Measurements from ENCODE around the gene PBX3.

PBX3 gene

DNA sequence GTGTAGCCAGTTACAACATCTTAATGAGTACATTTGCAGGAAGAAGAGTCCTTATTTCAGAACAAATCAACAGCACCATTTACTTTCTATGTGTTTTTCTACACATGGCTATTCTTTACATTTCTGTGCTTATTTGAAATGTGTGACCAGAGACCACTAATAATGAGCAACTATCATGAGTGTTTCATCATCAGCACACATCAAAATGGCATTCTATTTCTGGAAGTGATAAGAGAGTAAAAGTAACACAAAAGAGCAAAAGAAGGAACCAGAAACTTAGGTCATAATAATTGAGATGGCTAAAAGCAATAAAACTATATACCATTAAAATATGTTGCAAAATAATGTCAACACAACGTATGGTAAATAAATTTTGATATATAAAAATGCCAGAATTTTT lies 159.7 kb downstream of the PBX3 start:
- Histone ChIP-seq H3K9me2 (replicated peaks; ENCODE audit: control insufficient read depth, low read length) (no peaks in the 10 kb centered on the region), H3K27me3 (ENCODE audit: control insufficient read depth, low read length) (no peaks in the 10 kb centered on the region), H3K4me1 (ENCODE audit: control insufficient read depth, low read length) (peaks cover 30% of the 10 kb centered on the region), H3K4me2 (ENCODE audit: low read length) (peak overlapping the region; percentile 47), H3K9me3 (ENCODE audit: control insufficient read depth, insufficient read depth, low read length) (no peaks in the 10 kb centered on the region), H3K4me3 (ENCODE audit: low read length) (peak overlapping the region; percentile 23; the same call in 1 of the 2 replicates), H3K79me2 (ENCODE audit: control insufficient read depth, low read length) (peaks cover 15% of the 10 kb centered on the region), H3F3A (ENCODE audit: control insufficient read depth, insufficient read depth) (no peaks in the 10 kb centered on the region), H3K36me3 (ENCODE audit: control insufficient read depth, low read length) (no peaks in the 10 kb centered on the region), H4K20me1 (ENCODE audit: control insufficient read depth, insufficient read depth, low read depth, low read length) (no peaks in the 10 kb centered on the region), H3K27ac (ENCODE audit: low read depth, low read length) (no peak overlapping the region)
- no peak for TF ChIP-seq EZH2phosphoT487 (IDR thresholded peaks at IDR 0.05; ENCODE audit: borderline replicate concordance, low read length)
- no peak for TF ChIP-seq CTCF (IDR thresholded peaks at IDR 0.05; ENCODE audit: low read depth, low read length, poor library complexity, severe bottlenecking)

GRCh38 chr9:125908136-125908535 lies 161.0 kb downstream of the PBX3 start:
- H3K9me2 ChIP-seq (replicated peaks; ENCODE audit: control insufficient read depth, low read length) = no peaks in the 10 kb centered on the region
- H3K9me3 ChIP-seq (ENCODE audit: control insufficient read depth, insufficient read depth, low read length) = no peaks in the 10 kb centered on the region
- no peaks in the 10 kb centered on the region for H3F3A ChIP-seq (ENCODE audit: control insufficient read depth, insufficient read depth)
- no peaks in the 10 kb centered on the region for H3K27me3 ChIP-seq (ENCODE audit: control insufficient read depth, low read length)
- no peaks in the 10 kb centered on the region for H3K36me3 ChIP-seq (ENCODE audit: control insufficient read depth, low read length)
- H4K20me1 ChIP-seq (ENCODE audit: control insufficient read depth, insufficient read depth, low read depth, low read length) = no peaks in the 10 kb centered on the region
- no peak overlapping the region for H3K4me2 ChIP-seq (ENCODE audit: low read length)
- no peak for TF ChIP-seq CTCF (IDR thresholded peaks at IDR 0.05; ENCODE audit: low read depth, low read length, poor library complexity, severe bottlenecking)
- TF ChIP-seq EZH2phosphoT487 (IDR thresholded peaks at IDR 0.05; ENCODE audit: borderline replicate concordance, low read length) = no peak
- H3K79me2 ChIP-seq (ENCODE audit: control insufficient read depth, low read length) = peaks cover 13% of the 10 kb centered on the region
- H3K27ac ChIP-seq (ENCODE audit: low read depth, low read length) = no peak overlapping the region
- peaks cover 30% of the 10 kb centered on the region for H3K4me1 ChIP-seq (ENCODE audit: control insufficient read depth, low read length)
- no peak overlapping the region for H3K4me3 ChIP-seq (ENCODE audit: low read length)

DNA sequence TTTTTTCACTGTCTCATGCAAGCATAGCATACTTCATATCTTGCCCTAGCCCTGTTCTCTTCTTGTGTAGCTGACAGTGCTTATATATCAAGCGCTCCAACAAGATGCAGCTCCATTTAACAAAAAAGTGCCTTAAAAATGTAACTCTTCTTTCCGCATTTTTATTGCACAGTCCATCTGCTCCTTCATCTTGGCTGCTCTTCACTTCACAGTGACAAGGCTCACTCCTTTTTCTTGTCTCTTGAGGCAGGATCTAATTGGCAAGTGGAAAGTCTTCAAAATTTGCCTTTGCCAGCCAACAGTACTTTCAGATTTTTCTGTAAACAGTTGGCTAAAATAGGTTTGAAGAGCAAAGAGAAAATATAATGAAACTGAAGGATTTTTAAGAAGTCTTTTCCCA lies 161.8 kb downstream of the PBX3 start:
- Histone ChIP-seq H3K9me3 (ENCODE audit: control insufficient read depth, insufficient read depth, low read length) (no peaks in the 10 kb centered on the region), H3K27me3 (ENCODE audit: control insufficient read depth, low read length) (no peaks in the 10 kb centered on the region), H4K20me1 (ENCODE audit: control insufficient read depth, insufficient read depth, low read depth, low read length) (no peaks in the 10 kb centered on the region), H3K4me2 (ENCODE audit: low read length) (no peak overlapping the region), H3K9me2 (replicated peaks; ENCODE audit: control insufficient read depth, low read length) (no peaks in the 10 kb centered on the region), H3K4me3 (ENCODE audit: low read length) (no peak overlapping the region), H3F3A (ENCODE audit: control insufficient read depth, insufficient read depth) (no peaks in the 10 kb centered on the region), H3K79me2 (ENCODE audit: control insufficient read depth, low read length) (peaks cover 10% of the 10 kb centered on the region), H3K36me3 (ENCODE audit: control insufficient read depth, low read length) (no peaks in the 10 kb centered on the region), H3K27ac (ENCODE audit: low read depth, low read length) (no peak overlapping the region), H3K4me1 (ENCODE audit: control insufficient read depth, low read length) (peaks cover 26% of the 10 kb centered on the region)
- no peak for TF ChIP-seq EZH2phosphoT487 (IDR thresholded peaks at IDR 0.05; ENCODE audit: borderline replicate concordance, low read length)
- TF ChIP-seq CTCF (IDR thresholded peaks at IDR 0.05; ENCODE audit: low read depth, low read length, poor library complexity, severe bottlenecking) = no peak

DNA sequence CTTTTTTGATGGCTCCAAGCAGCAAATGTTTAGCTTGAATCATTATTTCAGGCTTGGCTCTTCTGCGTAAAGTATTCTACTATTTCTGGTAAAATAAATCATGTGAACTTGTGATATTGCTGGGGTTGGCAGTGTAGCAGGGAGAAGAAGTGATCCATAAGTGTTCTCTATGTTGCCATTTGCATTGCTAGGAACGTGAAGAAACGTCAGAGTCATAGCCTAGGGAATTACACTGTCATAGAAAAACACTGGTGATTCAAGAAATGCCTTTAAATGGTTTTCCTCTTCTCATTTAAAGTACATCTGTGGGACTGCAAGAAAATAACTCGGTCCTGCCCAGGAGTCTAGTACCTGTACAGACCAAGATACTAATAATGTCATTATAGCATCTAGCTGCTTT lies 162.3 kb downstream of the PBX3 start:
- Histone ChIP-seq H3K36me3 (ENCODE audit: control insufficient read depth, low read length) (no peaks in the 10 kb centered on the region), H3K4me2 (ENCODE audit: low read length) (no peak overlapping the region), H3K79me2 (ENCODE audit: control insufficient read depth, low read length) (peaks cover 5% of the 10 kb centered on the region), H3K4me1 (ENCODE audit: control insufficient read depth, low read length) (peaks cover 22% of the 10 kb centered on the region), H3K27me3 (ENCODE audit: control insufficient read depth, low read length) (no peaks in the 10 kb centered on the region), H3K9me3 (ENCODE audit: control insufficient read depth, insufficient read depth, low read length) (no peaks in the 10 kb centered on the region), H4K20me1 (ENCODE audit: control insufficient read depth, insufficient read depth, low read depth, low read length) (no peaks in the 10 kb centered on the region), H3F3A (ENCODE audit: control insufficient read depth, insufficient read depth) (no peaks in the 10 kb centered on the region), H3K27ac (ENCODE audit: low read depth, low read length) (no peak overlapping the region), H3K4me3 (ENCODE audit: low read length) (no peak overlapping the region), H3K9me2 (replicated peaks; ENCODE audit: control insufficient read depth, low read length) (no peaks in the 10 kb centered on the region)
- TF ChIP-seq CTCF (IDR thresholded peaks at IDR 0.05; ENCODE audit: low read depth, low read length, poor library complexity, severe bottlenecking) = no peak
- no peak for TF ChIP-seq EZH2phosphoT487 (IDR thresholded peaks at IDR 0.05; ENCODE audit: borderline replicate concordance, low read length)
